Endothelial cell of umbilical vein (primary cell): ENCODE results near the gene GALNT1.

Experiments
- CTCF ChIP-seq, 2 donors: IDR thresholded peaks; 1 replicate in 1 of 2; 2 replicates in 1 of 2; pipeline ENCODE4 v1.5.1; 2011; ENCODE audit warnings: low read length in 2 of 2, mild to moderate bottlenecking in 2 of 2, moderate library complexity in 2 of 2, control low read depth in 1 of 2, inconsistent platforms in 1 of 2, low read depth in 1 of 2; ENCODE audit not compliant: insufficient read depth in 1 of 2; ENCODE audit errors: extremely low read depth in 1 of 2
- EZH2 ChIP-seq: IDR thresholded peaks from 2 replicates; pipeline ENCODE4 v1.6.1; 2012; ENCODE audit warnings: borderline replicate concordance, low read depth, mild to moderate bottlenecking, moderate library complexity, low read length, inconsistent platforms; ENCODE audit not compliant: severe bottlenecking
- POLR2A ChIP-seq: IDR thresholded peaks from 2 replicates; pipeline ENCODE4 v1.6.1; 2012; ENCODE audit warnings: low read depth, mild to moderate bottlenecking, control low read depth, low read length

- TF ChIP-seq POLR2A (no peak), CTCF (IDR thresholded peaks at IDR 0.05; ENCODE audit: extremely low read depth in 1 of 2, insufficient read depth in 1 of 2, low read depth in 1 of 2, low read length in 2 of 2) (no peak), EZH2 (no peak)
These were observed 22.0 kb downstream of the GALNT1 start for GRCh38 chr18:35603528-35603927.
